ENCODE data around the gene PNKP. TPM values are rescaled to one million over a fixed set of nuclear protein-coding genes. Genes with fewer than 3 reads are reported as not detected.

Gene PNKP
- total RNA-seq, 1 donor from 2014 or later: 40.3 TPM

- H3K27me3 ChIP-seq: no peaks in the 10 kb centered on the region
- peaks cover 11% of the 10 kb centered on the region for H3K4me1 ChIP-seq
- no peak for DNase-seq (ENCODE audit: extremely low spot score in 2 of 2)
- H3K27ac ChIP-seq: peak overlapping the region; percentile 1
- TF ChIP-seq POLR2A (IDR thresholded peaks at IDR 0.05): no peak
- peak in 1 of 3 experiments; percentile 1 for TF ChIP-seq CTCF (IDR thresholded peaks at IDR 0.05)
- TF ChIP-seq POLR2AphosphoS5 (IDR thresholded peaks at IDR 0.05; ENCODE audit: insufficient read depth in 1 of 2, low read depth in 1 of 2): peak in 1 of 2 donors; percentile 40
- H3K36me3 ChIP-seq: no peaks in the 10 kb centered on the region
- H3K9me3 ChIP-seq: no peaks in the 10 kb centered on the region
- H3K4me3 ChIP-seq: peak overlapping the region; percentile 26 to 37
- intact Hi-C loops (cut with DNase I): no loop called here
Observed at GRCh38 chr19:49890349-49891311, 23.3 kb upstream of the PNKP start.

- no peaks in the 10 kb centered on the region for H3K27me3 ChIP-seq
- peak overlapping the region; percentile 26 to 37 for H3K4me3 ChIP-seq
- no peaks in the 10 kb centered on the region for H3K9me3 ChIP-seq
- intact Hi-C loops (cut with DNase I): no loop called here
- DNase-seq (ENCODE audit: extremely low spot score in 2 of 2): no peak
- TF ChIP-seq POLR2AphosphoS5 (IDR thresholded peaks at IDR 0.05; ENCODE audit: insufficient read depth in 1 of 2, low read depth in 1 of 2): peak in 1 of 2 donors; percentile 50
- TF ChIP-seq CTCF (IDR thresholded peaks at IDR 0.05): peak in 2 of 3 experiments; percentile 13 to 68
- no peak for TF ChIP-seq POLR2A (IDR thresholded peaks at IDR 0.05)
- peaks cover 0 to 3% of the 10 kb centered on the region in 2 donors for H3K36me3 ChIP-seq
- H3K27ac ChIP-seq: peak overlapping the region; percentile 1
- H3K4me1 ChIP-seq: peaks cover 11% of the 10 kb centered on the region
Observed at GRCh38 chr19:49889687-49890348, 22.4 kb upstream of the PNKP start.

- Histone ChIP-seq H3K9me3 (no peaks in the 10 kb centered on the region), H3K4me1 (peaks cover 11% of the 10 kb centered on the region), H3K4me3 (no peak overlapping the region), H3K36me3 (peaks cover 4 to 10% of the 10 kb centered on the region in 2 donors), H3K27me3 (no peaks in the 10 kb centered on the region), H3K27ac (no peak overlapping the region)
- intact Hi-C loops (cut with DNase I): no loop called here
- no peak for DNase-seq (ENCODE audit: extremely low spot score in 2 of 2)
- TF ChIP-seq CTCF (IDR thresholded peaks at IDR 0.05) (no peak), POLR2A (IDR thresholded peaks at IDR 0.05) (no peak), POLR2AphosphoS5 (IDR thresholded peaks at IDR 0.05; ENCODE audit: insufficient read depth in 1 of 2, low read depth in 1 of 2) (no peak)
Observed at GRCh38 chr19:49889038-49889686, 21.8 kb upstream of the PNKP start.

- H3K4me3 ChIP-seq: no peak overlapping the region
- H3K27ac ChIP-seq: no peak overlapping the region
- no peaks in the 10 kb centered on the region for H3K27me3 ChIP-seq
- DNase-seq (ENCODE audit: extremely low spot score in 2 of 2): no peak
- no peak for TF ChIP-seq POLR2A (IDR thresholded peaks at IDR 0.05)
- TF ChIP-seq CTCF (IDR thresholded peaks at IDR 0.05): no peak
- no peak for TF ChIP-seq POLR2AphosphoS5 (IDR thresholded peaks at IDR 0.05; ENCODE audit: insufficient read depth in 1 of 2, low read depth in 1 of 2)
- H3K4me1 ChIP-seq: peaks cover 11% of the 10 kb centered on the region
- H3K9me3 ChIP-seq: no peaks in the 10 kb centered on the region
- peaks cover 4 to 17% of the 10 kb centered on the region in 2 donors for H3K36me3 ChIP-seq
- intact Hi-C loops (cut with DNase I): no loop called here
Observed at GRCh38 chr19:49888510-49888824, 21.1 kb upstream of the PNKP start.
